ENCODE results near the gene BCOR.

BCOR gene

GRCh38 chrX:40143987-40144386 lies 46.2 kb upstream of the BCOR start:
- no peak overlapping the region for H3K4me3 ChIP-seq (ENCODE audit: low read length)
- no peak for TF ChIP-seq CTCF (conservative IDR thresholded peaks at IDR 0.05; ENCODE audit: low read depth, low read length)
- DNase-seq (ENCODE audit: low read depth), result no peak

DNA sequence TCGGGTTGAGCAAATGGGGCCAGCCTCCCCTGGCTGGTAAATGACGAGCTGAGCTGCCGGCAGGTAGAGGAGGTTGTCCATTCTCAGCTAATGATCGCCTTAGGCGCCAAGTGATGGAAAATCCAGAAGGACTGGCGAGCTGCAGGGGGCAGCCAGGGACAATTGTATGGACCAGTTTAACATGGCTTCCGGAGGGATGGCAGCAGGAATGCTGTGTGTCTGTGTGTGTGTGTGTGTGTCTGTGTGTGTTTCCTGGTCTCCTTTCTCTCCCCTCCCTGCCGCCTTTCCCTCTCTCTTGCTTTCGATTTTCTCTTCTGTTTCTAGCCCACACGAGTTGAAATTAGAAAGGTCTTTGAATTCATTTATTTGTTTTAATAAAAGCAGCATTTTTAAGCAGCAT lies 45.2 kb upstream of the BCOR start:
- H3K4me3 ChIP-seq (ENCODE audit: low read length), result no peak overlapping the region
- no peak for DNase-seq (ENCODE audit: low read depth)
- TF ChIP-seq CTCF (conservative IDR thresholded peaks at IDR 0.05; ENCODE audit: low read depth, low read length), result no peak

DNA sequence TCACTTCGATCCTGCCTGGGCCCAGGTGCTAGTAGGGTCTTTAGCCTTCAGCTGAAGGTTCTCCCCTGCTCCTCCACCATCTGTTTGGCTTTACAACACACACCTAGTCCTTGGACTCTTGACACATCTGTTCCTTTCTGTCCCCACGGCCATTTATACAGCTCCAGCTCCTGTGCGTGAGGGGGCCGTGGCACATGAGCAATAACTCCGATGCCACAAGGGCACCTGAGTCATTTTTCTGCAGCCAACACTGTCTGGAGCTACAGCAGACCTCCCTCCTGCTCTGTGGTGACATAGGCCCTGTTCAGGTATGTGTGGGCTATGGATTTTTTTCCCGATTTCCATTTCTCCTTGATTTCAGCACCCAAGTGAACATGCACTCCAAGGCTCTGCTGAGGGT lies 44.7 kb upstream of the BCOR start:
- no peak overlapping the region for H3K4me3 ChIP-seq (ENCODE audit: low read length)
- DNase-seq (ENCODE audit: low read depth), result no peak
- TF ChIP-seq CTCF (conservative IDR thresholded peaks at IDR 0.05; ENCODE audit: low read depth, low read length), result no peak

- no peak for DNase-seq (ENCODE audit: low read depth)
- TF ChIP-seq CTCF (conservative IDR thresholded peaks at IDR 0.05; ENCODE audit: low read depth, low read length), result no peak
- H3K4me3 ChIP-seq (ENCODE audit: low read length), result no peak overlapping the region
Observed at GRCh38 chrX:40140706-40141499, 43.1 kb upstream of the BCOR start.

GRCh38 chrX:40132751-40133150 lies 35.0 kb upstream of the BCOR start:
- peak; percentile 70 for DNase-seq (ENCODE audit: low read depth)
- H3K4me3 ChIP-seq (ENCODE audit: low read length), result no peak overlapping the region
- TF ChIP-seq CTCF (conservative IDR thresholded peaks at IDR 0.05; ENCODE audit: low read depth, low read length), result no peak

- no peak for DNase-seq (ENCODE audit: low read depth)
- TF ChIP-seq CTCF (conservative IDR thresholded peaks at IDR 0.05; ENCODE audit: low read depth, low read length), result no peak
- H3K4me3 ChIP-seq (ENCODE audit: low read length), result no peak overlapping the region
Observed at GRCh38 chrX:40131654-40132337, 34.0 kb upstream of the BCOR start.

GRCh38 chrX:40130207-40130606 lies 32.4 kb upstream of the BCOR start:
- DNase-seq (ENCODE audit: low read depth), result peak; percentile 74

More at GRCh38 chrX:40130207-40130606, 32.4 kb upstream of the BCOR start:
- no peak for TF ChIP-seq CTCF (conservative IDR thresholded peaks at IDR 0.05; ENCODE audit: low read depth, low read length)
- H3K4me3 ChIP-seq (ENCODE audit: low read length), result no peak overlapping the region
